MM.1S (cell line): ENCODE data around the gene ELL.

Experiments
- DNase-seq: peaks from one replicate; pipeline ENCODE4 v3.0.0-alpha.2; 2015
- H2AFZ ChIP-seq: fragments of 300-600 bp; sonication (generic); 2 replicates; pipeline ENCODE4 v1.6.0; 2016; ENCODE audit warnings: antibody characterized with exemption, low read length
- H3F3A ChIP-seq: fragments of 300-600 bp; sonication (generic); 2 replicates; pipeline ENCODE4 v1.6.1; 2016; ENCODE audit warnings: mild to moderate bottlenecking, antibody characterized with exemption, low read length, moderate library complexity, mixed read lengths; ENCODE audit not compliant: insufficient read depth
- H3K27ac ChIP-seq: fragments of 300-600 bp; sonication (generic); 2 replicates; pipeline ENCODE4 v1.5.1; 2016; ENCODE audit warnings: mild to moderate bottlenecking, low read length
- H3K27me3 ChIP-seq: fragments of 300-600 bp; sonication (generic); replicated peaks from 2 replicates; pipeline ENCODE4 v1.6.0; 2016; ENCODE audit warnings: low read length; ENCODE audit not compliant: insufficient read depth
- H3K36me3 ChIP-seq: fragments of 300-600 bp; sonication (generic); replicated peaks from 2 replicates; pipeline ENCODE4 v1.6.1; 2016; ENCODE audit warnings: mild to moderate bottlenecking, low read length, mixed read lengths; ENCODE audit not compliant: insufficient read depth
- H3K4me1 ChIP-seq: fragments of 300-600 bp; sonication (generic); 2 replicates; pipeline ENCODE4 v1.6.1; 2016; ENCODE audit warnings: low read length, mixed read lengths
- H3K4me2 ChIP-seq: fragments of 300-600 bp; sonication (generic); 2 replicates; pipeline ENCODE4 v1.6.0; 2016; ENCODE audit warnings: low read depth, low read length
- H3K4me3 ChIP-seq: fragments of 300-600 bp; sonication (generic); 2 replicates; pipeline ENCODE4 v1.5.1; 2016; ENCODE audit warnings: low read length, mixed read lengths
- H3K79me2 ChIP-seq: fragments of 300-600 bp; sonication (generic); 2 replicates; pipeline ENCODE4 v1.6.1; 2016; ENCODE audit warnings: mixed run types, low read length, mixed read lengths
- H3K9ac ChIP-seq: fragments of 300-600 bp; sonication (generic); 2 replicates; pipeline ENCODE4 v1.6.1; 2016; ENCODE audit warnings: low read length, mixed read lengths
- H3K9me2 ChIP-seq: fragments of 300-600 bp; sonication (generic); replicated peaks from 2 replicates; pipeline ENCODE4 v1.6.1; 2016; ENCODE audit warnings: mild to moderate bottlenecking, low read length, mixed read lengths; ENCODE audit not compliant: insufficient read depth
- H3K9me3 ChIP-seq: fragments of 300-600 bp; sonication (generic); replicated peaks from 2 replicates; pipeline ENCODE4 v1.6.1; 2016; ENCODE audit warnings: mild to moderate bottlenecking, low read length, mixed read lengths; ENCODE audit not compliant: insufficient read depth
- H4K20me1 ChIP-seq: fragments of 300-600 bp; sonication (generic); 2 replicates; pipeline ENCODE4 v1.6.1; 2016; ENCODE audit warnings: mild to moderate bottlenecking, low read length, moderate library complexity, mixed read lengths; ENCODE audit not compliant: insufficient read depth
- CTCF ChIP-seq: fragments of 300-600 bp; sonication (generic); IDR thresholded peaks from 2 replicates; pipeline ENCODE4 v1.5.1; 2016; ENCODE audit warnings: antibody characterized with exemption, low read length, mixed read lengths
- EZH2 ChIP-seq: fragments of 300-600 bp; sonication (generic); optimal IDR thresholded peaks from 2 replicates; pipeline ENCODE3; 2017; ENCODE audit warnings: low read depth, mild to moderate bottlenecking, antibody characterized with exemption, low read length, mixed read lengths
- EZH2phosphoT487 ChIP-seq: fragments of 300-600 bp; sonication (generic); IDR thresholded peaks from 2 replicates; pipeline ENCODE4 v1.6.1; 2018; ENCODE audit warnings: antibody characterized with exemption, low read length

The ELL gene

GRCh38 chr19:18480006-18480691 is 41.7 kb downstream of the ELL start:
- no peak for DNase-seq
- Histone ChIP-seq H3K4me2 (no peak overlapping the region), H3F3A (no peaks in the 10 kb centered on the region), H3K9ac (no peak overlapping the region), H3K27ac (no peak overlapping the region), H3K36me3 (no peaks in the 10 kb centered on the region), H3K79me2 (peaks cover 99% of the 10 kb centered on the region), H3K9me2 (no peaks in the 10 kb centered on the region), H3K4me1 (peaks cover 8% of the 10 kb centered on the region), H2AFZ (no peak overlapping the region), H3K9me3 (no peaks in the 10 kb centered on the region), H3K27me3 (no peaks in the 10 kb centered on the region), H4K20me1 (peaks cover 93% of the 10 kb centered on the region), H3K4me3 (no peak overlapping the region)
- TF ChIP-seq EZH2 (no peak), EZH2phosphoT487 (no peak), CTCF (no peak)

GRCh38 chr19:18478545-18479311 is 43.1 kb downstream of the ELL start:
- H3K79me2 ChIP-seq = peaks cover 99% of the 10 kb centered on the region
- H3F3A ChIP-seq = no peaks in the 10 kb centered on the region
- TF ChIP-seq CTCF = no peak
- TF ChIP-seq EZH2phosphoT487 = no peak
- no peak for TF ChIP-seq EZH2
- no peaks in the 10 kb centered on the region for H3K27me3 ChIP-seq
- no peak overlapping the region for H3K4me3 ChIP-seq
- DNase-seq = no peak
- no peaks in the 10 kb centered on the region for H3K9me3 ChIP-seq
- peaks cover 8% of the 10 kb centered on the region for H3K4me1 ChIP-seq
- H3K9me2 ChIP-seq = no peaks in the 10 kb centered on the region
- H3K36me3 ChIP-seq = no peaks in the 10 kb centered on the region
- no peak overlapping the region for H3K4me2 ChIP-seq
- peaks cover 93% of the 10 kb centered on the region for H4K20me1 ChIP-seq
- no peak overlapping the region for H2AFZ ChIP-seq
- H3K27ac ChIP-seq = no peak overlapping the region
- H3K9ac ChIP-seq = no peak overlapping the region

GRCh38 chr19:18477974-18478373 is 43.9 kb downstream of the ELL start:
- Histone ChIP-seq H3K9me2 (no peaks in the 10 kb centered on the region), H3K4me1 (peaks cover 8% of the 10 kb centered on the region), H3K79me2 (peaks cover 99% of the 10 kb centered on the region), H3K4me2 (no peak overlapping the region), H3K9ac (no peak overlapping the region), H3K9me3 (no peaks in the 10 kb centered on the region), H3K27me3 (no peaks in the 10 kb centered on the region), H3K4me3 (no peak overlapping the region), H3F3A (no peaks in the 10 kb centered on the region), H2AFZ (no peak overlapping the region), H4K20me1 (peaks cover 93% of the 10 kb centered on the region), H3K36me3 (no peaks in the 10 kb centered on the region), H3K27ac (no peak overlapping the region)
- DNase-seq = no peak
- TF ChIP-seq EZH2phosphoT487 = no peak
- TF ChIP-seq EZH2 = no peak
- no peak for TF ChIP-seq CTCF
